ENCODE measurements around the gene COL20A1. TPM values are rescaled to one million over a fixed set of nuclear protein-coding genes. Genes with fewer than 3 reads are reported as not detected.

Gene COL20A1
- total RNA-seq, 1 donor from 2014 or later = not detected

GRCh38 chr20:63261795-63262528 lies 31.0 kb upstream of the COL20A1 start:
- H3K36me3 ChIP-seq (ENCODE audit: control insufficient read depth, insufficient read depth, low read length) = no peaks in the 10 kb centered on the region
- TF ChIP-seq CTCF (IDR thresholded peaks at IDR 0.05; ENCODE audit: insufficient read depth, low read length, poor library complexity, severe bottlenecking) = no peak
- H3K4me3 ChIP-seq (ENCODE audit: low read depth, low read length) = no peak overlapping the region
- no peak for DNase-seq (ENCODE audit: low read depth)
- H3K27me3 ChIP-seq (ENCODE audit: control insufficient read depth, insufficient read depth, low read length) = peaks cover 35% of the 10 kb centered on the region

GRCh38 chr20:63262836-63263235 lies 30.1 kb upstream of the COL20A1 start:
- DNase-seq (ENCODE audit: low read depth) = no peak
- TF ChIP-seq CTCF (IDR thresholded peaks at IDR 0.05; ENCODE audit: insufficient read depth, low read length, poor library complexity, severe bottlenecking) = no peak
- Histone ChIP-seq H3K27me3 (ENCODE audit: control insufficient read depth, insufficient read depth, low read length) (peaks cover 35% of the 10 kb centered on the region), H3K36me3 (ENCODE audit: control insufficient read depth, insufficient read depth, low read length) (no peaks in the 10 kb centered on the region), H3K4me3 (ENCODE audit: low read depth, low read length) (no peak overlapping the region)

GRCh38 chr20:63264000-63264399 lies 29.0 kb upstream of the COL20A1 start:
- Histone ChIP-seq H3K36me3 (ENCODE audit: control insufficient read depth, insufficient read depth, low read length) (no peaks in the 10 kb centered on the region), H3K27me3 (ENCODE audit: control insufficient read depth, insufficient read depth, low read length) (peaks cover 32% of the 10 kb centered on the region), H3K4me3 (ENCODE audit: low read depth, low read length) (no peak overlapping the region)
- TF ChIP-seq CTCF (IDR thresholded peaks at IDR 0.05; ENCODE audit: insufficient read depth, low read length, poor library complexity, severe bottlenecking) = no peak
- DNase-seq (ENCODE audit: low read depth) = no peak

- Histone ChIP-seq H3K4me3 (ENCODE audit: low read depth, low read length) (no peak overlapping the region), H3K36me3 (ENCODE audit: control insufficient read depth, insufficient read depth, low read length) (no peaks in the 10 kb centered on the region), H3K27me3 (ENCODE audit: control insufficient read depth, insufficient read depth, low read length) (peaks cover 27% of the 10 kb centered on the region)
- no peak for DNase-seq (ENCODE audit: low read depth)
- TF ChIP-seq CTCF (IDR thresholded peaks at IDR 0.05; ENCODE audit: insufficient read depth, low read length, poor library complexity, severe bottlenecking) = no peak
Measured at GRCh38 chr20:63264519-63264918, 28.5 kb upstream of the COL20A1 start.

GRCh38 chr20:63265891-63266515 lies 27.0 kb upstream of the COL20A1 start:
- Histone ChIP-seq H3K4me3 (ENCODE audit: low read depth, low read length) (no peak overlapping the region), H3K27me3 (ENCODE audit: control insufficient read depth, insufficient read depth, low read length) (peaks cover 13% of the 10 kb centered on the region), H3K36me3 (ENCODE audit: control insufficient read depth, insufficient read depth, low read length) (no peaks in the 10 kb centered on the region)
- DNase-seq (ENCODE audit: low read depth) = no peak
- TF ChIP-seq CTCF (IDR thresholded peaks at IDR 0.05; ENCODE audit: insufficient read depth, low read length, poor library complexity, severe bottlenecking) = no peak
